ENCODE measurements around the gene CABS1. TPM values are rescaled to one million over a fixed set of nuclear protein-coding genes. Genes with fewer than 3 reads are reported as not detected.

Gene CABS1
- total and polyA plus RNA-seq, 2 donors, result 0.02 TPM; not detected in 1

DNA sequence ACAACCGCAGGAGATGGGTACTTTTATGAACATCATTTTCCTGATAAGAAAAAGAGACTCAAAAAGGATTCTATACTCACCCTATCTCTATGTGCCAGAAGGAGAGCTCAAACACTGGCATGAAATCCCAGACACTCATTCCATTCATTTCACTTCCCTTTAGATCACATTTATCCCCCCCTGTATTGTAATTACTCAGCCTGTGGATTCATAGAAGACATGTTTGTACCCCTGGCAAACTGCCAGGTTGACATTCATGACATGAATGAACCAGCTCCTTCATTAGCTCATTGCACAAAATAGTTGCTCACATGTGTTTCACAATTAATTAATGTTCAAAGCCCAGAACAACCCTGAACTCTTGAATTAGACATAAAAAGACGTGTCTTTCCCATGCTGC, 30.7 kb downstream of the CABS1 start:
- DNase-seq (ENCODE audit: low read depth in 6 of 9, low spot score in 9 of 9), result no peak
- H3K36me3 ChIP-seq (ENCODE audit: control insufficient read depth in 2 of 2, insufficient read depth in 2 of 2, low read length in 1 of 2), result no peaks in the 10 kb centered on the region
- WGBS, result 85% methylated on average over 2 of the region's 2 CpGs
- H3K27ac ChIP-seq (ENCODE audit: low read depth in 1 of 2, low read length in 1 of 2), result no peak overlapping the region
- H3K4me1 ChIP-seq (ENCODE audit: control insufficient read depth in 2 of 2, insufficient read depth in 2 of 2, low read length in 2 of 2), result no peaks in the 10 kb centered on the region
- no peak overlapping the region for H3K4me3 ChIP-seq (ENCODE audit: low read length in 2 of 2)
- H3K27me3 ChIP-seq (ENCODE audit: control insufficient read depth in 2 of 2, insufficient read depth in 1 of 2, low read length in 1 of 2), result no peaks in the 10 kb centered on the region
- H3K9me3 ChIP-seq (ENCODE audit: control insufficient read depth in 2 of 2, insufficient read depth in 1 of 2, low read length in 1 of 2), result no peaks in the 10 kb centered on the region

- DNase-seq (ENCODE audit: low read depth in 6 of 9, low spot score in 9 of 9), result no peak
- no peaks in the 10 kb centered on the region for H3K9me3 ChIP-seq (ENCODE audit: control insufficient read depth in 2 of 2, insufficient read depth in 1 of 2, low read length in 1 of 2)
Measured at GRCh38 chr4:70367813-70368212, 33.0 kb downstream of the CABS1 start.

DNA sequence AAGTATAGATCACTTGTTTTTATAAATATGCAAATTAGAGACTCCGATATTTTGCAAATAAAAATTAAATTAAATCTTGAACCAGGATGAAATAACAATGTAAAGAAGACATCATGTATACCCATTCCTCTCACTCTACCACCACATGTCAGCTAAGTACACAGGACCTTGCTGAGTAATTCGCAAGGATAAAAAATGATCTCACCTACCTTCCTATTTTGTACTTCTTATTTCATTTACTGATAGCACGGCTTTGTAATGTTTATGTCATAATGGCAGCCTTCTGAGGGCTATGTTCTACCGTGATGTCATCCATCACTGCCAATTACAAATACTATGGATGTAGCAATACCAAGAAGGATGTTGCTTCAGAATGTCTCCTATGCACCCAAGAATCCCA, 37.2 kb downstream of the CABS1 start:
- WGBS, result 95% methylated on average over 4 of the region's 4 CpGs
- no peaks in the 10 kb centered on the region for H3K4me1 ChIP-seq (ENCODE audit: control insufficient read depth in 2 of 2, insufficient read depth in 2 of 2, low read length in 2 of 2)
- H3K27ac ChIP-seq (ENCODE audit: low read depth in 1 of 2, low read length in 1 of 2), result no peak overlapping the region
- DNase-seq (ENCODE audit: low read depth in 6 of 9, low spot score in 9 of 9), result no peak
- H3K36me3 ChIP-seq (ENCODE audit: control insufficient read depth in 2 of 2, insufficient read depth in 2 of 2, low read length in 1 of 2), result no peaks in the 10 kb centered on the region
- H3K4me3 ChIP-seq (ENCODE audit: low read length in 2 of 2), result no peak overlapping the region
- no peaks in the 10 kb centered on the region for H3K9me3 ChIP-seq (ENCODE audit: control insufficient read depth in 2 of 2, insufficient read depth in 1 of 2, low read length in 1 of 2)
- H3K27me3 ChIP-seq (ENCODE audit: control insufficient read depth in 2 of 2, insufficient read depth in 1 of 2, low read length in 1 of 2), result no peaks in the 10 kb centered on the region

More at GRCh38 chr4:70367813-70368212, 33.0 kb downstream of the CABS1 start:
- Histone ChIP-seq H3K36me3 (ENCODE audit: control insufficient read depth in 2 of 2, insufficient read depth in 2 of 2, low read length in 1 of 2) (no peaks in the 10 kb centered on the region), H3K4me3 (ENCODE audit: low read length in 2 of 2) (no peak overlapping the region), H3K27me3 (ENCODE audit: control insufficient read depth in 2 of 2, insufficient read depth in 1 of 2, low read length in 1 of 2) (no peaks in the 10 kb centered on the region), H3K4me1 (ENCODE audit: control insufficient read depth in 2 of 2, insufficient read depth in 2 of 2, low read length in 2 of 2) (no peaks in the 10 kb centered on the region), H3K27ac (ENCODE audit: low read depth in 1 of 2, low read length in 1 of 2) (no peak overlapping the region)
- 98% methylated on average over 1 of the region's 1 CpG for WGBS

GRCh38 chr4:70372760-70373159, 38.0 kb downstream of the CABS1 start:
- Histone ChIP-seq H3K4me1 (ENCODE audit: control insufficient read depth in 2 of 2, insufficient read depth in 2 of 2, low read length in 2 of 2) (no peaks in the 10 kb centered on the region), H3K27ac (ENCODE audit: low read depth in 1 of 2, low read length in 1 of 2) (no peak overlapping the region)
- WGBS, result 92% methylated on average over 3 of the region's 3 CpGs

GRCh38 chr4:70380578-70380977, 45.8 kb downstream of the CABS1 start:
- H3K36me3 ChIP-seq (ENCODE audit: control insufficient read depth in 2 of 2, insufficient read depth in 2 of 2, low read length in 1 of 2), result no peaks in the 10 kb centered on the region
- no peak overlapping the region for H3K27ac ChIP-seq (ENCODE audit: low read depth in 1 of 2, low read length in 1 of 2)
- no peaks in the 10 kb centered on the region for H3K4me1 ChIP-seq (ENCODE audit: control insufficient read depth in 2 of 2, insufficient read depth in 2 of 2, low read length in 2 of 2)
- no peaks in the 10 kb centered on the region for H3K9me3 ChIP-seq (ENCODE audit: control insufficient read depth in 2 of 2, insufficient read depth in 1 of 2, low read length in 1 of 2)
- H3K27me3 ChIP-seq (ENCODE audit: control insufficient read depth in 2 of 2, insufficient read depth in 1 of 2, low read length in 1 of 2), result no peaks in the 10 kb centered on the region
- no peak for DNase-seq (ENCODE audit: low read depth in 6 of 9, low spot score in 9 of 9)
- 96% methylated on average over 3 of the region's 3 CpGs for WGBS
- H3K4me3 ChIP-seq (ENCODE audit: low read length in 2 of 2), result no peak overlapping the region

More at GRCh38 chr4:70372760-70373159, 38.0 kb downstream of the CABS1 start:
- H3K4me3 ChIP-seq (ENCODE audit: low read length in 2 of 2), result no peak overlapping the region
- no peak for DNase-seq (ENCODE audit: low read depth in 6 of 9, low spot score in 9 of 9)
- H3K36me3 ChIP-seq (ENCODE audit: control insufficient read depth in 2 of 2, insufficient read depth in 2 of 2, low read length in 1 of 2), result no peaks in the 10 kb centered on the region
- no peaks in the 10 kb centered on the region for H3K9me3 ChIP-seq (ENCODE audit: control insufficient read depth in 2 of 2, insufficient read depth in 1 of 2, low read length in 1 of 2)
- H3K27me3 ChIP-seq (ENCODE audit: control insufficient read depth in 2 of 2, insufficient read depth in 1 of 2, low read length in 1 of 2), result no peaks in the 10 kb centered on the region

DNA sequence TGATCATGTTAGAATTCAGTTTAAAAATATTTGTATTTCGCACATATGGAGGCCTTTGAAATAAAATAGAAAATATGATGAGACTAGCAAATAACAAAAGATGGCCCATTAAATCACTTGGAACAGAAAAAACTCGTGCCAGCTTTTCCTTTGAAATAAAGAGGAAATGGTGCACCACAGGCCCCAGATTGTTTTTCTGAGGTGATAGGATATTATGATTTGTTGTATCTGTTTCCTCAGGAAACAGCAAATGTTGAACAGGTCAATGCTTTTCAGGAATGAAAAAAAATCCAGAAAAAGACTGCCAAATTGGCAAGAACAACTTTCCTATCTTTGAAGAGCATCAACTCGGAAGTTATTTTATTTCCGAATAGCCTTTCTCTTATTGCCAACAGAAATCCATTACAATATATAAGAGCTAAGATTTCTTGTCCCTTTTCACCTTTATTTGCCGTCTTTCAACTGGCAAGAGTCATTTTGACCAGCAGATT, 48.0 kb downstream of the CABS1 start, which contains the start of gene SMR3B:
TSS of gene SMR3B (plus strand) at position 441 of the 491 bp plus-strand sequence. CDS start 1,380 bp downstream, outside the sequence.
- no peaks in the 10 kb centered on the region for H3K27me3 ChIP-seq (ENCODE audit: control insufficient read depth in 2 of 2, insufficient read depth in 1 of 2, low read length in 1 of 2)
- no peaks in the 10 kb centered on the region for H3K4me1 ChIP-seq (ENCODE audit: control insufficient read depth in 2 of 2, insufficient read depth in 2 of 2, low read length in 2 of 2)
- H3K9me3 ChIP-seq (ENCODE audit: control insufficient read depth in 2 of 2, insufficient read depth in 1 of 2, low read length in 1 of 2), result no peaks in the 10 kb centered on the region
- WGBS, result 73% methylated on average over 5 of the region's 5 CpGs
- H3K36me3 ChIP-seq (ENCODE audit: control insufficient read depth in 2 of 2, insufficient read depth in 2 of 2, low read length in 1 of 2), result no peaks in the 10 kb centered on the region
- H3K27ac ChIP-seq (ENCODE audit: low read depth in 1 of 2, low read length in 1 of 2), result no peak within 1 kb of the TSS
- DNase-seq (ENCODE audit: low read depth in 6 of 9, low spot score in 9 of 9), result no peak
- H3K4me3 ChIP-seq (ENCODE audit: low read length in 2 of 2), result no peak within 1 kb of the TSS

Other genes with a start within 250 kb of the CABS1 start
- gene PRR27, start 180.7 kb upstream of the CABS1 start, total RNA-seq, result not detected
- gene PRR27, start 180.7 kb upstream of the CABS1 start, polyA plus RNA-seq, result 0.05 TPM
- 0.14 TPM for gene ODAM, start 139.3 kb upstream of the CABS1 start, total RNA-seq
- gene ODAM, start 139.3 kb upstream of the CABS1 start, polyA plus RNA-seq, result 0.62 TPM
- 7.4 TPM for gene FDCSP, start 108.9 kb upstream of the CABS1 start, total RNA-seq
- gene FDCSP, start 108.9 kb upstream of the CABS1 start, polyA plus RNA-seq, result 61.2 TPM
- gene CSN3, start 92.4 kb upstream of the CABS1 start, total RNA-seq, result not detected
- 0.43 TPM for gene CSN3, start 92.4 kb upstream of the CABS1 start, polyA plus RNA-seq
- gene SMR3A, start 25.8 kb downstream of the CABS1 start, total RNA-seq, result not detected
- gene SMR3A, start 25.8 kb downstream of the CABS1 start, polyA plus RNA-seq, result not detected
- gene SMR3B, start 48.1 kb downstream of the CABS1 start, total RNA-seq, result not detected
- gene SMR3B, start 48.1 kb downstream of the CABS1 start, polyA plus RNA-seq, result 1.1 TPM
- gene OPRPN, start 63.0 kb downstream of the CABS1 start, total RNA-seq, result not detected
- 0.34 TPM for gene OPRPN, start 63.0 kb downstream of the CABS1 start, polyA plus RNA-seq
- not detected for gene MUC7, start 137.2 kb downstream of the CABS1 start, total RNA-seq
- 0.11 TPM for gene MUC7, start 137.2 kb downstream of the CABS1 start, polyA plus RNA-seq
- 0.57 TPM for gene AMTN, start 183.6 kb downstream of the CABS1 start, total RNA-seq
- 1.4 TPM for gene AMTN, start 183.6 kb downstream of the CABS1 start, polyA plus RNA-seq